WTC11 (cell line): ENCODE results near the gene C19orf73. TPM values are rescaled to one million over a fixed set of nuclear protein-coding genes. Genes with fewer than 3 reads are reported as not detected.

Source experiments
- AFF4 ChIP-seq: sonication (generic); formaldehyde crosslinking; IDR thresholded peaks from 2 replicates; pipeline ENCODE4 v1.8.1; 2023; ENCODE audit warnings: mild to moderate bottlenecking, missing genetic modification reagents, borderline replicate concordance
- ATF1 ChIP-seq: sonication (generic); formaldehyde crosslinking; IDR thresholded peaks from 2 replicates; pipeline ENCODE4 v1.8.1; 2023; ENCODE audit warnings: mild to moderate bottlenecking, moderate library complexity, missing genetic modification reagents
- ATF2 ChIP-seq: sonication (generic); formaldehyde crosslinking; IDR thresholded peaks from 2 replicates; pipeline ENCODE4 v1.8.1; 2022; ENCODE audit warnings: low read depth, missing genetic modification reagents, borderline replicate concordance
- ATF6 ChIP-seq: sonication (generic); formaldehyde crosslinking; IDR thresholded peaks from 2 replicates; pipeline ENCODE4 v1.8.1; 2023; ENCODE audit warnings: mild to moderate bottlenecking, missing genetic modification reagents
- CREB1 ChIP-seq: sonication (generic); formaldehyde crosslinking; IDR thresholded peaks from 2 replicates; pipeline ENCODE4 v1.8.0; 2023; ENCODE audit warnings: mild to moderate bottlenecking, missing genetic modification reagents
- CREM ChIP-seq: sonication (generic); formaldehyde crosslinking; IDR thresholded peaks from 2 replicates; pipeline ENCODE4 v1.8.1; 2022; ENCODE audit warnings: mild to moderate bottlenecking, missing genetic modification reagents, moderate library complexity
- ELF4 ChIP-seq: sonication (generic); formaldehyde crosslinking; IDR thresholded peaks from 2 replicates; pipeline ENCODE4 v1.8.1; 2022; ENCODE audit warnings: low read depth, mild to moderate bottlenecking, moderate library complexity, missing genetic modification reagents
- EMX1 ChIP-seq: fragments of 250-450 bp; sonication (Bioruptor Pico); IDR thresholded peaks from 2 replicates; pipeline ENCODE4 v1.8.0; 2021; ENCODE audit warnings: mild to moderate bottlenecking
- FOXJ3 ChIP-seq: sonication (generic); formaldehyde crosslinking; IDR thresholded peaks from 2 replicates; pipeline ENCODE4 v1.9.0; 2021; ENCODE audit warnings: missing genetic modification reagents, mild to moderate bottlenecking, borderline replicate concordance
- GABPB1 ChIP-seq: sonication (generic); formaldehyde crosslinking; IDR thresholded peaks from 2 replicates; pipeline ENCODE4 v1.8.1; 2023; ENCODE audit warnings: mild to moderate bottlenecking, missing genetic modification reagents
- GTF2I ChIP-seq: fragments of 250-450 bp; sonication (Bioruptor Pico); conservative IDR thresholded peaks from 2 replicates; pipeline ENCODE4 v1.4.0; 2021; ENCODE audit warnings: mild to moderate bottlenecking
- IRF2 ChIP-seq: sonication (generic); formaldehyde crosslinking; IDR thresholded peaks from 2 replicates; pipeline ENCODE4 v1.8.0; 2022; ENCODE audit warnings: low read depth, missing genetic modification reagents, borderline replicate concordance
- NFE2L1 ChIP-seq: sonication (generic); formaldehyde crosslinking; IDR thresholded peaks from 2 replicates; pipeline ENCODE4 v1.8.1; 2023; ENCODE audit warnings: missing genetic modification reagents
- NR3C1 ChIP-seq: sonication (generic); formaldehyde crosslinking; conservative IDR thresholded peaks from 2 replicates; pipeline ENCODE4 v1.8.1; 2023; ENCODE audit warnings: low read depth, mild to moderate bottlenecking, missing genetic modification reagents
- PRDM15 ChIP-seq: sonication (generic); formaldehyde crosslinking; IDR thresholded peaks from 2 replicates; pipeline ENCODE4 v1.8.0; 2022; ENCODE audit warnings: missing genetic modification reagents
- RELA ChIP-seq: sonication (generic); formaldehyde crosslinking; IDR thresholded peaks from 2 replicates; pipeline ENCODE4 v1.8.1; 2022; ENCODE audit warnings: missing genetic modification reagents, mild to moderate bottlenecking, borderline replicate concordance
- SP1 ChIP-seq: sonication (generic); formaldehyde crosslinking; conservative IDR thresholded peaks from 2 replicates; pipeline ENCODE4 v1.8.1; 2022; ENCODE audit warnings: missing genetic modification reagents
- TEAD4 ChIP-seq: sonication (generic); formaldehyde crosslinking; IDR thresholded peaks from 2 replicates; pipeline ENCODE4 v1.8.0; 2022; ENCODE audit warnings: mild to moderate bottlenecking, missing genetic modification reagents
- TP53 ChIP-seq: sonication (generic); formaldehyde crosslinking; IDR thresholded peaks from 2 replicates; pipeline ENCODE4 v1.8.1; 2023; ENCODE audit warnings: mild to moderate bottlenecking, missing genetic modification reagents
- ZBTB43 ChIP-seq: sonication (generic); formaldehyde crosslinking; IDR thresholded peaks from 2 replicates; pipeline ENCODE4 v1.8.1; 2023; ENCODE audit warnings: mild to moderate bottlenecking, missing genetic modification reagents
- ZNF121 ChIP-seq: sonication (generic); formaldehyde crosslinking; IDR thresholded peaks from 2 replicates; pipeline ENCODE4 v1.8.0; 2023; ENCODE audit warnings: missing genetic modification reagents
- ZNF138 ChIP-seq: sonication (generic); formaldehyde crosslinking; conservative IDR thresholded peaks from 2 replicates; pipeline ENCODE4 v1.8.1; 2022; ENCODE audit warnings: mild to moderate bottlenecking, moderate library complexity, missing genetic modification reagents
- ZNF219 ChIP-seq: sonication (generic); formaldehyde crosslinking; IDR thresholded peaks from 2 replicates; pipeline ENCODE4 v1.8.0; 2023; ENCODE audit warnings: missing genetic modification reagents, mild to moderate bottlenecking, borderline replicate concordance
- ZNF416 ChIP-seq: fragments of 250-450 bp; sonication (Bioruptor Pico); IDR thresholded peaks from 2 replicates; pipeline ENCODE4 v1.9.0; 2021; ENCODE audit warnings: mild to moderate bottlenecking, inconsistent platforms
- ZNF423 ChIP-seq: fragments of 250-450 bp; sonication (Bioruptor Pico); IDR thresholded peaks from 2 replicates; pipeline ENCODE4 v2.1.2; 2022; ENCODE audit warnings: mild to moderate bottlenecking, moderate library complexity
- total RNA-seq: library from RNA; stranded (reverse); gene quantifications from 3 replicates; pipeline ENCODE4 v1.2.3, GENCODE V29; 2021

The C19orf73 gene
- total RNA-seq, 1 experiment from 2014 or later, result 3.2 TPM

GRCh38 chr19:49127674-49128544, 9.0 kb upstream of the C19orf73 start (continued):
- TF ChIP-seq ATF6 (CRISPR knock-in tag) (no peak), RELA (CRISPR knock-in tag) (peak; percentile 48; the same call in 1 of the 2 replicates), SP1 (no peak), NFE2L1 (peak; percentile 82; the same call in 1 of the 2 replicates), GABPB1 (peak; percentile 73; the same call in 1 of the 2 replicates), ELF4 (CRISPR knock-in tag) (0 out of 2 replicates have a peak, but pooled peaks have one; percentile 82), ZNF219 (no peak), GTF2I (CRISPR knock-in tag) (no peak), IRF2 (no peak), FOXJ3 (CRISPR knock-in tag) (no peak), AFF4 (peak; percentile 32; the same call in 1 of the 2 replicates), ZNF138 (CRISPR knock-in tag) (peak; percentile 91), ZNF416 (no peak), ATF1 (CRISPR knock-in tag) (peak; percentile 95), CREB1 (CRISPR knock-in tag) (peak; percentile 93; the same call in 1 of the 2 replicates), CREM (peak; percentile 78; the same call in 1 of the 2 replicates), ZBTB43 (CRISPR knock-in tag) (peak; percentile 86), TP53 (peak; percentile 93), ATF2 (no peak), ZNF423 (CRISPR knock-in tag) (no peak), ZNF121 (peak; percentile 66; the same call in 1 of the 2 replicates), EMX1 (CRISPR knock-in tag) (no peak), TEAD4 (CRISPR knock-in tag) (peak; percentile 78; the same call in 1 of the 2 replicates), PRDM15 (CRISPR knock-in tag) (peak; percentile 68), NR3C1 (CRISPR knock-in tag) (no peak)
